KMS-11 (cell line): Measurements from ENCODE around the gene UBE2O.

Source experiments
- H2AFZ ChIP-seq: fragments of 200-600 bp; sonication (generic); 2 replicates; pipeline ENCODE4 v1.6.1; 2016; ENCODE audit warnings: antibody characterized with exemption, mixed run types, low read depth
- H3K27ac ChIP-seq: fragments of 200-600 bp; sonication (generic); 2 replicates; pipeline ENCODE4 v1.6.1; 2016; ENCODE audit warnings: mild to moderate bottlenecking, mixed run types
- H3K27me3 ChIP-seq: fragments of 200-600 bp; sonication (generic); 2 replicates; pipeline ENCODE4 v1.6.1; 2017; ENCODE audit warnings: mild to moderate bottlenecking, low read depth, mixed run types, moderate library complexity; ENCODE audit not compliant: insufficient read depth
- H3K36me3 ChIP-seq: fragments of 200-600 bp; sonication (generic); 2 replicates; pipeline ENCODE4 v1.6.1; 2017; ENCODE audit warnings: mild to moderate bottlenecking, mixed run types; ENCODE audit not compliant: insufficient read depth
- H3K4me1 ChIP-seq: fragments of 200-600 bp; sonication (generic); 2 replicates; pipeline ENCODE4 v1.6.1; 2016; ENCODE audit warnings: mild to moderate bottlenecking, low read depth, mixed run types; ENCODE audit not compliant: poor library complexity, severe bottlenecking
- H3K4me2 ChIP-seq: fragments of 200-600 bp; sonication (generic); 2 replicates; pipeline ENCODE4 v1.7.0; 2016; ENCODE audit warnings: mild to moderate bottlenecking, mixed run types
- H3K4me3 ChIP-seq: fragments of 200-600 bp; sonication (generic); IDR thresholded peaks from 2 replicates; pipeline ENCODE4 v1.6.1; 2017; ENCODE audit warnings: low read depth, low read length, mixed read lengths; ENCODE audit not compliant: insufficient read depth
- H3K79me2 ChIP-seq: fragments of 200-600 bp; sonication (generic); 2 replicates; pipeline ENCODE4 v1.6.1; 2016; ENCODE audit warnings: low read depth, mixed run types; ENCODE audit not compliant: insufficient read depth
- H3K9ac ChIP-seq: fragments of 200-600 bp; sonication (generic); 2 replicates; pipeline ENCODE4 v1.6.1; 2016; ENCODE audit warnings: mild to moderate bottlenecking, mixed run types
- H4K20me1 ChIP-seq: fragments of 200-600 bp; sonication (generic); 2 replicates; pipeline ENCODE4 v1.6.1; 2016; ENCODE audit warnings: mild to moderate bottlenecking, mixed run types; ENCODE audit not compliant: insufficient read depth
- CTCF ChIP-seq: fragments of 200-600 bp; sonication (generic); conservative IDR thresholded peaks from 2 replicates; pipeline ENCODE4 v1.6.1; 2017; ENCODE audit warnings: low read depth, mild to moderate bottlenecking, antibody characterized with exemption, low read length, moderate library complexity, mixed read lengths

UBE2O gene

GRCh38 chr17:76452660-76453430, at the start of gene UBE2O:
TSS of gene UBE2O (minus strand) at chr17:76453152. CDS start at chr17:76453141, 11 bp downstream.
- peak; percentile 71 for TF ChIP-seq CTCF
- H2AFZ ChIP-seq: peak within 1 kb of the TSS; percentile 89; the same call in 1 of the 2 replicates
- no peaks in the 10 kb centered on the region for H3K27me3 ChIP-seq
- H3K4me3 ChIP-seq: peak within 1 kb of the TSS; percentile 51
- H4K20me1 ChIP-seq: peaks cover 18% of the 10 kb centered on the region
- no peaks in the 10 kb centered on the region for H3K36me3 ChIP-seq
- H3K79me2 ChIP-seq: peaks cover 48% of the 10 kb centered on the region
- peaks cover 24% of the 10 kb centered on the region for H3K4me1 ChIP-seq
- peak within 1 kb of the TSS; percentile 90 for H3K9ac ChIP-seq
- H3K27ac ChIP-seq: peak within 1 kb of the TSS; percentile 45
- H3K4me2 ChIP-seq: peak within 1 kb of the TSS; percentile 97

- Histone ChIP-seq H3K36me3 (no peaks in the 10 kb centered on the region), H2AFZ (peak overlapping the region; percentile 68; the same call in 1 of the 2 replicates), H3K79me2 (peaks cover 38% of the 10 kb centered on the region; the same call in 1 of the 2 replicates), H3K9ac (no peak overlapping the region; the same call in 1 of the 2 replicates), H3K4me3 (no peak overlapping the region), H3K4me1 (peaks cover 61% of the 10 kb centered on the region), H3K27me3 (no peaks in the 10 kb centered on the region), H3K27ac (peak overlapping the region; percentile 17; the same call in 1 of the 2 replicates), H3K4me2 (peak overlapping the region; percentile 47), H4K20me1 (no peaks in the 10 kb centered on the region)
- TF ChIP-seq CTCF: no peak
Observed at GRCh38 chr17:76501827-76502307, 48.9 kb upstream of the UBE2O start.

- TF ChIP-seq CTCF: no peak
- Histone ChIP-seq H3K27me3 (no peaks in the 10 kb centered on the region), H3K9ac (peak within 1 kb of the TSS; percentile 76), H3K4me1 (peaks cover 60% of the 10 kb centered on the region), H3K4me2 (peak within 1 kb of the TSS; percentile 88), H4K20me1 (no peaks in the 10 kb centered on the region), H3K36me3 (no peaks in the 10 kb centered on the region), H3K79me2 (peaks cover 44% of the 10 kb centered on the region; the same call in 1 of the 2 replicates), H3K27ac (peak within 1 kb of the TSS; percentile 17; the same call in 1 of the 2 replicates), H3K4me3 (no peak within 1 kb of the TSS), H2AFZ (peak within 1 kb of the TSS; percentile 72)
Observed at GRCh38 chr17:76501018-76501826, 48.3 kb upstream of the UBE2O start, which contains the start of gene RHBDF2. TSS of gene RHBDF2 (minus strand) at chr17:76501423. CDS start at chr17:76481524, 19,899 bp downstream.

- Histone ChIP-seq H3K27ac (no peak overlapping the region; the same call in 1 of the 2 replicates), H3K79me2 (peaks cover 50% of the 10 kb centered on the region; the same call in 1 of the 2 replicates), H3K4me3 (no peak overlapping the region), H3K4me1 (peaks cover 63% of the 10 kb centered on the region), H3K4me2 (peak overlapping the region; percentile 88), H2AFZ (peak overlapping the region; percentile 72; the same call in 1 of the 2 replicates), H3K9ac (peak overlapping the region; percentile 76), H3K27me3 (no peaks in the 10 kb centered on the region), H4K20me1 (no peaks in the 10 kb centered on the region), H3K36me3 (no peaks in the 10 kb centered on the region)
- TF ChIP-seq CTCF: no peak
Observed at GRCh38 chr17:76500747-76501017, 47.7 kb upstream of the UBE2O start.
